ENCODE measurements around the gene TMEM219.
"Not testable (repeated sequence)": the region's sequence is repeated elsewhere in the genome, so short reads cannot be mapped to it uniquely, and the experiment has no call there.

The TMEM219 gene

GRCh38 chr16:29996766-29997250 is 34.9 kb downstream of the TMEM219 start:
- DNase-seq = no peak

DNA sequence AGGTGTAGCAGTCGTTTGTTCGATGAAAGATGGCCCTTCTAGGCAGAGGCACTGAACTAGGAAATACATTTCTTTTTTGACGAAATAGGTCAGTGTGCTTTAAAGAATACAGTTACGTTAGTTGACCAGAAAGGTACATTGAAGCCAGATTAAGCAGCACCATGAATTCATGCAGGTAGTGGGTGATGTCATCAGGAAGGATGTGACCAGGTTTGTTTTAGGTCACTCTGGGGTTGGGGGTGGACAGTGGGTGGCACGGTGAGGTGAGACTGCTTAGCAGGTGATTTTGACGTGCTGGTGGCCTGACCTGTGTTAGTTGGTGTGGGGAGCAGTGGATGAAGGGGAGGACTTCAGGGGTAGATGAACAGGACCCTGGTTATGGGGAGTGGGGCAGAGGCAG is 37.7 kb downstream of the TMEM219 start:
- DNase-seq = no peak

GRCh38 chr16:30000735-30001631 is 39.1 kb downstream of the TMEM219 start:
- no peak for DNase-seq

DNA sequence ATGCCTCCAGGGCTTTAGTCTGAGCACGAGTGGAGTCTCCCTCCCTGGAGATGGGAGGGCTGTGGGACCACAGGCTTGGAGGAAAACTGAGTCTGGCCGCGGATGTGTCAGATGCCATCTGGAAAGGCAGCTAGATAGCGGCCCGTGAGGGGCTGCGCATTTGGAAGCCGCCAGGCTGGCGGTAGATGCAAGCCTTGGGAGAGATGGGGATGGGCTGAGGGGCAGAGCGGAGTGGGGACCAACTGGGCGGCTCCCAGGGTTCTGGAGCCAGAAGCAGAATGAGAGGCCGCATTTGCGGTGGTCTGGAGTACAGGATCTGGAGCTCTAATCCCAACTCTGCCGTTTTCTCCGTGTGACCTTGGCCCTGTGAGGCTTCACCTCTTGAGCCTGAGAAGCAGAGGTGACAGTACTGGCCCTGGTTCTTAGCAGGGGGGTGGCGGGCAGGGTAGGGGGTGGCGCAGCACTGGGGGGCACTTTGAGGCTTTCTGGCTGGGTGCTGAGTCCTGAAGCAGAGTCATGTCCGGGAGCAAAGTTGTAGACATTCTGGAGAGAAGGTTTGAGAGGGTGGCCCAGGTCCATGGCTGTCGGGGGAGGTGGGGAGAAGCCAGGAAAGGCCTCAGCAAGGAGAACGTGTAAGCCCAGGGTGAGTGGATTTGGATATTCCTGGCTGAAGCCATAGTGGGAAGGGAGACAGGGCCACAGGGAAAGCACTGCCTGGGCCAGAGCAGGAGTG is 40.9 kb downstream of the TMEM219 start:
- DNase-seq = no peak

GRCh38 chr16:30003670-30004423 is 42.0 kb downstream of the TMEM219 start:
- no peak for DNase-seq

GRCh38 chr16:30004424-30004776 is 42.5 kb downstream of the TMEM219 start:
- no peak for DNase-seq

DNA sequence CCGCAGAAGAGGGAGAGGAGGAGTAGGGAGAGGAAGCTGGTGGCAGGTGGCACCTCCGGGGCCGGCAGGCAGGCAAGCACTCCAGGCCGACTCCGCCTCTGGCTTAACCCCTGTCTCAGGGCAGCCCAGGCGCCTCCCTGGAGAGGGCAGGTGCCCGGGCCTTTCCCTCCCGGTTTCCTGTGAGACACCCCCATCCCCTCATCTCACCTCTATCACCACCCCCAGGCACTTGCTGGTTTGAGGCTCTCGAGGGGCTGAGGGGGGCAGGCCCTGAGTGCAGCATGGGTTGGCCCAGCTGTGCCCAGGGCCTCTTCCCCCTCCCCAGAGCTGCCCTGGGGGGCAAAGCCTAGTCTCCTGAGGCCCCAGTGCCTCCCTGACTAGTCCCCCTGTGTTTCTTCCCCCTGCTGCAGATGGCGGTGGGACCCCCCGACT is 42.9 kb downstream of the TMEM219 start:
- DNase-seq = no peak

- peak; percentile 44 for DNase-seq
Observed at GRCh38 chr16:30005341-30006094, 43.6 kb downstream of the TMEM219 start.

DNA sequence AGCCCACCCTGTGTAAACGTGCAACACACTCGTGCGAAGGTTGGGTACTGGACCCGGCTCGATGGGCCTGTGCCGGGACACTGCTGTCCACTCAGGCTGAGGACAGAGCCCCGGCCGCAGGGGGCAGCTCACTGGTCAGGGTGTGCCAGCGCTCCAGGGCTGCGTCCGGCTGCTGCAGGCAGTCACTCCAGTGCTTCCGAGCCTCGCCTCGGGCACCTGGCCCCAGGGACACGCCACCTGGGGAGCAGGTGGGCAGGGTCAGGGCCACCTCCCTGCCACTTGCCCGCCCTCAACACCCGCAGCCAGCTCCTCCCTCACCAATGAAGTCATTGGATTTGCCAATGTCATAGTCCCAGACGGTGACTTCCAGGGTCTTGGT is 44.2 kb downstream of the TMEM219 start:
- no peak for DNase-seq

GRCh38 chr16:30006659-30007377 is 44.9 kb downstream of the TMEM219 start:
- DNase-seq = no peak

DNA sequence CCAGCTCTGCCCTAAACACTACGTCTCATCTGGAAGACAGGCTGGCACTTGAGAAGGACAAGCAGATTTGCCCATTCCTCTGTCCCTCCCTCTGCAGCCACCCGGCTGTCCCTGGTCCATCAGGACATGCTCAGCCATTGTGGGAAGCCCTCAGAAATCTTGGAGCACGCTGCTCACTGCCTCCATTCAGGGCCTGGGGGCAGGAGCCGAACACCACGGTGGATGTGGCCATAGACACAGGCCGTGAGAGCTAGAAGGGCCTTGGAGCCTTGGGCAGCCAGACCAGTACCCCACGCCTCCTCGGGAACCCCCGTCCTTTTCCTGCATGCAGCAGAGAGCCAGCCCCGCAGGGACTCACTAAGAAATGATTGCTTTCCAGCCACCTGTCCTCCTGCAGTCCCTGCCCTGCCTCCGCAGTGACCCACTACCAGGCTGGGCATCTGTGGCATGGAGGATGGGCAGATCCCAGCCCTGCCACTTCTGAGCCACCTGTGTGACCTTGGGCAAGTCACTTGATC is 45.6 kb downstream of the TMEM219 start:
- DNase-seq = no peak

DNA sequence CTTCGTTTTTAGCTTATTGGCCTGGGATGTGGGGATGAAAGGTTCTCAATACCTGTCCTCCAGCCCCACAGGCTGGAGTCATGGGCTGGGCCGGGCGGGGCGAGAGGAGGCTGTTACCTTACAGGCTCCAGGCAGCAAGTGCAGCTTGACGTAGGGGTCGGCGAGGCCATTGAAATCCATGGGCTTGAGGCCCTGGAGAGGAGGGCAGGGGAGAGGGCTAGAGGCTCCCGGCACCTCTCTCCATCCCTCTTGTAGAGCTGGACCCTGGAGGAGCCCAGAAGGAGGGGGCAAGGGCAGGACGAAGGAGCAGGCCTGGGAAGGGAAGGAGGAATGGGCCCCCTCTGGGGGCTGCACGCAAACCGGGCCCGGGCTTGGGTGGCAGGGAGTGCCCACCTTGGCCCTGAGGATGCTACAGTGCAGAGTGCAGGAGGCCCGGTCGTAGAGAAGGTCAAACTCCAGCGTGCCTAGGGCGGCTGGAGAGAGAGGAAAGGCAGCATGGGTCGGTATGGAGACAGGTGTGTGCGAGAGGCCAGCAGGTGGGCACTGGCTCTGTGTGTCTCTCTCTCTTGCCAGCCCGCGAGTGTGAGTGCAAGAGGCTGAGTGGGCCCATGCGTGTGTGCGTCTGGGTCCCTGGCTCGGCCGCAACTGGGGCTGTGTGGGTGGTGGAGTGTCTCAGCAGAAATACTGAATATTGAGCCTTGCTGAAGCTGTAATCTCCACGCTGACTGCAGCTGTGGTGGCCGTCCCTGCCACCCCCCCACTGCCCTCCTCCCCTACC is 47.4 kb downstream of the TMEM219 start:
- no peak for DNase-seq

- no peak for DNase-seq
Observed at GRCh38 chr16:30009990-30010843, 48.3 kb downstream of the TMEM219 start.

DNA sequence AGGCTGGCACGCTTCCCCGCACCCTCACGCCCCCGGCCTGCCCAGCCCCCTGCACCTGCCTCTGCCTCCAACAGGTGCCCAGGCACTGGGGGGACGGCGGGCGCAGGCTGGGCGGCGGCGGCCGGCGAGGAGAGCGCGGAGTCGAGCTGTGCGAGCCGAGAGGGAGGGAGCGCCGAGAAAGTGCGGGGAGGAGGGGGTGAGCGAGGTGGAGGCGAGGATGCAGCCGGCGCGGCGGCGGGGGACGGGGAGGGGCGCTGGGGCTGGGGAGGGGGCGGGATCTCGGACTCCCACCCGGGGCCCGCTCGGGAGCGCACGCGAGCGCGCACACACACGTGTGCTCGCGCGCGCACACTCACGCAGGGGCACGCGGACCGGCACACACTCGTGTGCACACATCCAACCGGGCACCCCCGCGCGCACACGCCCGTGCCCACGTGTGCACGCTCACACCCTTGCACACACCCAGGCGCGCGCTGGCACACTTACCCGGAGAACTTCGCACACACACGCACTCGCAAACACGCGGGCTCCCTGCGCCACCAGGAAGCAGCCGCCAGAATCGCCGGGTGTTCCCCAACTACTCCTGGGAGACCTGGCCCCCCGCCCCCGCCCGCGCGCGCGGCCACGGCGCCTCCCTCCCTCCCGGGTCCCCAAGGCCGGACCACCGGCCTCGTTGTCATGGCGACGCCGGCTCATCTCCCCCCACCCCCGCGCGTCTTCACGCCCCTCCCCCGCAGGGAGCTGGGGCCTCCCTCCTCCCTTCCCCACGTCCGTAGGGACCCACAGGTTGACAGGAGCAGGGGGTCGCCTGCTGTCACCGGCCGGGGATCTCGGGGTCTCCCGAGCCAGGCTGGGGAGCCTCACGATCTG is 49.2 kb downstream of the TMEM219 start, which contains the start of gene DOC2A:
DOC2A (minus strand) TSS at position 184 of the 870 bp plus-strand sequence. CDS start 805 bp downstream, outside the sequence.
- DNase-seq = no peak

- DNase-seq = no peak
Observed at GRCh38 chr16:30011714-30012504, 50.0 kb downstream of the TMEM219 start.

DNA sequence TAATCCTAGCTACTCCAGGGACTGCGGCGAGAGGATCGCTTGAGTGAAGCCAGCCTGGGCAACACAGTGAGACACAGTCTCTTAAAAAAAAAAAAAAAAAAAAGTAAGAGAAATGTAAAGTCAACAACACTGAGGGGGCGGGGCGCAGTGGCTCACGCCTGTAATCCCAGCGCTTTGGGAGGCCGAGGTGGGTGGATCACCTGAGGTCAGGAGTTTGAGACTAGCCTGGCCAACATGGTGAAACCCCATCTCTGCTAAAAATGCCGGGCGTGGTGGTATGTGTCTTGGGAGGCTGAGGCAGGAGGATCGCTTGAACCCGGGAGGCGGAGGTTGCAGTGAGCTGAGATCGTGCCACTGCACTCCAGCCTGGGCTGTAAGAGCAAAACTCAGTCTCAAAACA is 50.7 kb downstream of the TMEM219 start:
- DNase-seq = not testable (repeated sequence)

GRCh38 chr16:30015450-30015849 is 53.6 kb downstream of the TMEM219 start:
- DNase-seq = not testable (repeated sequence)

Data from CD4-positive, alpha-beta T cell treated with Interleukin-15 for 1 hour (primary cell).